Loucy (cell line): Measurements from ENCODE around the gene FHL1.

Experiments used
- H2AFZ ChIP-seq: fragments of 200-600 bp; sonication (generic); 2 replicates; pipeline ENCODE4 v1.6.0; 2016; ENCODE audit warnings: antibody characterized with exemption, mild to moderate bottlenecking, low read length, moderate library complexity
- H3F3A ChIP-seq: fragments of 200-600 bp; 2 replicates; pipeline ENCODE4 v1.6.0; 2016; ENCODE audit warnings: antibody characterized with exemption, low read depth, mild to moderate bottlenecking
- H3K27me3 ChIP-seq: fragments of 200-600 bp; sonication (generic); 2 replicates; pipeline ENCODE4 v1.6.1; 2014; ENCODE audit warnings: low read length, mild to moderate bottlenecking; ENCODE audit not compliant: insufficient read depth, poor library complexity, severe bottlenecking
- H3K36me3 ChIP-seq: fragments of 200-600 bp; sonication (generic); 2 replicates; pipeline ENCODE4 v1.6.1; 2016; ENCODE audit warnings: low read length; ENCODE audit not compliant: insufficient read depth
- H3K4me1 ChIP-seq: fragments of 200-600 bp; sonication (generic); 2 replicates; pipeline ENCODE4 v1.5.1; 2014; ENCODE audit warnings: low read length, mild to moderate bottlenecking; ENCODE audit not compliant: insufficient read depth, poor library complexity, severe bottlenecking
- H3K4me2 ChIP-seq: fragments of 200-600 bp; sonication (generic); 2 replicates; pipeline ENCODE4 v1.6.0; 2014; ENCODE audit warnings: antibody characterized with exemption, low read length, low read depth, mild to moderate bottlenecking; ENCODE audit not compliant: poor library complexity, severe bottlenecking
- H3K4me3 ChIP-seq: fragments of 200-600 bp; sonication (generic); 2 replicates; pipeline ENCODE4 v1.5.1; 2014; ENCODE audit warnings: low read length, mild to moderate bottlenecking, mixed read lengths; ENCODE audit not compliant: poor library complexity, severe bottlenecking
- H3K79me2 ChIP-seq: fragments of 200-600 bp; sonication (generic); 2 replicates; pipeline ENCODE4 v1.6.1; 2014; ENCODE audit warnings: low read length; ENCODE audit not compliant: insufficient read depth
- H3K9ac ChIP-seq: fragments of 200-600 bp; sonication (generic); 2 replicates; pipeline ENCODE4 v1.6.0; 2014; ENCODE audit warnings: mild to moderate bottlenecking, low read depth, low read length, moderate library complexity; ENCODE audit not compliant: poor library complexity, severe bottlenecking
- H3K9me2 ChIP-seq: fragments of 200-600 bp; sonication (generic); replicated peaks from 2 replicates; pipeline ENCODE4 v1.6.1; 2016; ENCODE audit warnings: low read depth, low read length, mixed read lengths
- H3K9me3 ChIP-seq: fragments of 200-600 bp; sonication (generic); 2 replicates; pipeline ENCODE4 v1.6.1; 2014; ENCODE audit warnings: mild to moderate bottlenecking, antibody characterized with exemption, low read length, low read depth; ENCODE audit not compliant: insufficient read depth
- H4K20me1 ChIP-seq: fragments of 200-600 bp; sonication (generic); 2 replicates; pipeline ENCODE4 v1.6.0; 2014; ENCODE audit warnings: antibody characterized with exemption, low read length, mild to moderate bottlenecking; ENCODE audit not compliant: insufficient read depth, poor library complexity, severe bottlenecking
- CTCF ChIP-seq: fragments of 200-600 bp; sonication (generic); conservative IDR thresholded peaks from 2 replicates; pipeline ENCODE4 v1.5.1; 2014; ENCODE audit warnings: mild to moderate bottlenecking, antibody characterized with exemption, low read length
- EZH2phosphoT487 ChIP-seq: fragments of 200-600 bp; IDR thresholded peaks from 2 replicates; pipeline ENCODE4 v1.6.1; 2018; ENCODE audit warnings: antibody characterized with exemption, mild to moderate bottlenecking, moderate library complexity, borderline replicate concordance

Gene FHL1

GRCh38 chrX:136183172-136183571 lies 35.8 kb downstream of the FHL1 start:
- Histone ChIP-seq H3K36me3 (no peaks in the 10 kb centered on the region), H3K9ac (no peak overlapping the region), H3K4me2 (no peak overlapping the region), H3K9me3 (no peaks in the 10 kb centered on the region), H3K79me2 (no peaks in the 10 kb centered on the region), H2AFZ (no peak overlapping the region), H3F3A (no peaks in the 10 kb centered on the region), H3K9me2 (no peaks in the 10 kb centered on the region), H3K4me1 (no peaks in the 10 kb centered on the region), H3K27me3 (no peaks in the 10 kb centered on the region), H4K20me1 (no peaks in the 10 kb centered on the region), H3K4me3 (no peak overlapping the region)
- TF ChIP-seq CTCF (no peak), EZH2phosphoT487 (no peak)

- Histone ChIP-seq H3K9ac (no peak overlapping the region), H3K9me3 (no peaks in the 10 kb centered on the region), H3K36me3 (no peaks in the 10 kb centered on the region), H4K20me1 (no peaks in the 10 kb centered on the region), H2AFZ (no peak overlapping the region), H3K4me1 (no peaks in the 10 kb centered on the region), H3K9me2 (no peaks in the 10 kb centered on the region), H3F3A (no peaks in the 10 kb centered on the region), H3K79me2 (no peaks in the 10 kb centered on the region), H3K4me3 (no peak overlapping the region), H3K4me2 (no peak overlapping the region), H3K27me3 (no peaks in the 10 kb centered on the region)
- no peak for TF ChIP-seq EZH2phosphoT487
- no peak for TF ChIP-seq CTCF
Observed at GRCh38 chrX:136183917-136184316, 36.6 kb downstream of the FHL1 start.

GRCh38 chrX:136185401-136186022 lies 38.2 kb downstream of the FHL1 start:
- Histone ChIP-seq H3K4me1 (no peaks in the 10 kb centered on the region), H3K9ac (no peak overlapping the region), H3K4me2 (no peak overlapping the region), H3K4me3 (no peak overlapping the region), H3F3A (no peaks in the 10 kb centered on the region), H4K20me1 (no peaks in the 10 kb centered on the region), H3K79me2 (no peaks in the 10 kb centered on the region), H3K36me3 (no peaks in the 10 kb centered on the region), H2AFZ (no peak overlapping the region), H3K9me3 (no peaks in the 10 kb centered on the region), H3K27me3 (no peaks in the 10 kb centered on the region), H3K9me2 (no peaks in the 10 kb centered on the region)
- TF ChIP-seq CTCF (no peak), EZH2phosphoT487 (no peak)
